Astrocyte of the cerebellum (primary cell): Measurements from ENCODE around the gene PI4K2B.

Experiments used
- DNase-seq: peaks from one replicate; pipeline ENCODE4 v3.0.0-alpha.2; 2011; ENCODE audit warnings: low read depth
- H3K4me3 ChIP-seq: 2 replicates; pipeline ENCODE4 v1.5.1; 2011; ENCODE audit warnings: mild to moderate bottlenecking, low read depth, low read length, moderate library complexity
- in situ Hi-C: cut with HindIII; loops from 2 replicates; pipeline ENCODE4 v1.10.0; 2017; ENCODE audit warnings: low sequenced_read_pairs
- TF ChIP-seq, protein P1 (sequence below): IDR thresholded peaks from 2 replicates; pipeline ENCODE4 v1.5.1; 2012; ENCODE audit warnings: low read length, low read depth, moderate library complexity, mild to moderate bottlenecking; ENCODE audit errors: missing control alignments

PI4K2B gene

DNA sequence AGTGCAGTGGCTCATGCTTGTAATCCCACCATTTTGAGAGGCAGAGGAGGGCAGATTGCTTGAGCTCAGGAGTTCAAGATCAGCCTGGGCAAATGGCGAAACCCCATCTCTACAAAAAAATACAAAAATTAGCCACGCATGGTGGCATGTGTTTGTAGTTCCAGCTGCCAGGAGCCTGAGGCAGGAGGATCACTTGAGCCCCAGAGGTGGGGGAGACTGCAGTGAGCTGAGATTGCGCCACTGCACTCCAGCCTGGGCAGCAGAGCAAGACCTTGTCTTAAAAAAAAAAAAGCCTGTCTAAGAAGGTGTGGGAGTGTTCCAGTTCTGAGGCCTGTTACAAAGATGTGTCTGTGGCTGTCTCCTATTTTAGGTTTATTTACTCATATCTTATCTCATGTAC lies 38.0 kb downstream of the PI4K2B start:
- TF ChIP-seq, protein P1, sequence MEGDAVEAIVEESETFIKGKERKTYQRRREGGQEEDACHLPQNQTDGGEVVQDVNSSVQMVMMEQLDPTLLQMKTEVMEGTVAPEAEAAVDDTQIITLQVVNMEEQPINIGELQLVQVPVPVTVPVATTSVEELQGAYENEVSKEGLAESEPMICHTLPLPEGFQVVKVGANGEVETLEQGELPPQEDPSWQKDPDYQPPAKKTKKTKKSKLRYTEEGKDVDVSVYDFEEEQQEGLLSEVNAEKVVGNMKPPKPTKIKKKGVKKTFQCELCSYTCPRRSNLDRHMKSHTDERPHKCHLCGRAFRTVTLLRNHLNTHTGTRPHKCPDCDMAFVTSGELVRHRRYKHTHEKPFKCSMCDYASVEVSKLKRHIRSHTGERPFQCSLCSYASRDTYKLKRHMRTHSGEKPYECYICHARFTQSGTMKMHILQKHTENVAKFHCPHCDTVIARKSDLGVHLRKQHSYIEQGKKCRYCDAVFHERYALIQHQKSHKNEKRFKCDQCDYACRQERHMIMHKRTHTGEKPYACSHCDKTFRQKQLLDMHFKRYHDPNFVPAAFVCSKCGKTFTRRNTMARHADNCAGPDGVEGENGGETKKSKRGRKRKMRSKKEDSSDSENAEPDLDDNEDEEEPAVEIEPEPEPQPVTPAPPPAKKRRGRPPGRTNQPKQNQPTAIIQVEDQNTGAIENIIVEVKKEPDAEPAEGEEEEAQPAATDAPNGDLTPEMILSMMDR, result no peak
- no peak overlapping the region for H3K4me3 ChIP-seq
- no peak for DNase-seq
- in situ Hi-C loops, result no loop called here

DNA sequence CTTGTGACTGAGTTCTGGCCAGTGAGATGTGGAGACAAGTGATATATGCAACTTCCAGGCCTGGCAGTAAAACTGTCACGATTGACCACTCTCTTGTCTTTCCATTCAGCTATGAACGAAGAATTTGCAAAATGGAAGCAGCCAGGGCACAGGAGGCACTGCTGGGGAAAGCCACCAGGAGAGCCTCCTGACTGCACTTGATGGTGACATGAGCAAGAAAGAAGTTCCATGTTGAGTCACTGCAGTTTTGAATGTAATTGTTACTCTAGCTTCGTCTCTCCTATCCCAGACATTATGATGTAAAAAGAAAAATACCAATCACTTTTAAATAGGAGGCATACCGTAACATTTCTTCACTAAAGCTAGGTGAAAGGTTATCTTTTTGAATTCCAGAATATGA lies 46.4 kb downstream of the PI4K2B start:
- H3K4me3 ChIP-seq, result no peak overlapping the region
- DNase-seq, result no peak
- in situ Hi-C loops, result no loop called here
- TF ChIP-seq, protein P1, result no peak

DNA sequence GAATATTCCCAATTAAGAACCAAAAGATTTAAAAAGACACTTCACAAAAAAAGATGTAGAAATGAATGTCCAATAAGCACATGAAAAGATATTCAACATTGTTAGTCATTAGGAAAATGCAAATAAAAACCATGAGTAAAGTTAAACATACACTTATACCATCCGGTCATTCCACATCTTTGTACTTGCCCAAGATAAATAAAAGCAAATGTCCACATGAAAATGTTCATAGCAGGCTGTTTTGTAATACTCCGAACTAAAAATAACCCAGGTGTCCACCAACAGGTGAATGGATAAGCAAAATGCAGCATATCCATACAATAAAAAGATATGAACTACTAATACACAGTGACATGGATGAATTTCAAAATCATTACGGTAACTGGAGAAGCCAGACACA lies 50.1 kb downstream of the PI4K2B start:
- TF ChIP-seq, protein P1, result no peak
- H3K4me3 ChIP-seq, result no peak overlapping the region
- in situ Hi-C loops, result no loop called here
- DNase-seq, result no peak

DNA sequence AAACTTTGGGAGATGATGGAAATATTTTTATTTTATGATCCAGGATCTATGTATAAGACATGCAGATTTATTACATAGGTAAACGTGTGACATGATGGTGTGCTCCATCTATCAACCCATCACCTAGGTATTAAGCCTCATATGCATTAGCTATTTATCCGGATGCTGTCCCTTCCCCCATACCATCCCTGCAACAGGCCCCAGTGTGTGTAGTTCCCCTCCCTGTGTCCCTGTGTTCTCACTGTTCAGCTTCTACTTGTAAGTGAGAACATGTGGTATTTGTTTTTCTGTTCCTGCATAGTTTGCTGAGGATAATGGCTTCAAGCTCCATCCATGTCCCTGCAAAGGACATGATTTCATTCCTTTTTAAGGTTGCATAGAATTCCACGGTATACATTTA lies 50.6 kb downstream of the PI4K2B start:
- TF ChIP-seq, protein P1, result no peak
- in situ Hi-C loops, result no loop called here
- H3K4me3 ChIP-seq, result no peak overlapping the region
- DNase-seq, result no peak

DNA sequence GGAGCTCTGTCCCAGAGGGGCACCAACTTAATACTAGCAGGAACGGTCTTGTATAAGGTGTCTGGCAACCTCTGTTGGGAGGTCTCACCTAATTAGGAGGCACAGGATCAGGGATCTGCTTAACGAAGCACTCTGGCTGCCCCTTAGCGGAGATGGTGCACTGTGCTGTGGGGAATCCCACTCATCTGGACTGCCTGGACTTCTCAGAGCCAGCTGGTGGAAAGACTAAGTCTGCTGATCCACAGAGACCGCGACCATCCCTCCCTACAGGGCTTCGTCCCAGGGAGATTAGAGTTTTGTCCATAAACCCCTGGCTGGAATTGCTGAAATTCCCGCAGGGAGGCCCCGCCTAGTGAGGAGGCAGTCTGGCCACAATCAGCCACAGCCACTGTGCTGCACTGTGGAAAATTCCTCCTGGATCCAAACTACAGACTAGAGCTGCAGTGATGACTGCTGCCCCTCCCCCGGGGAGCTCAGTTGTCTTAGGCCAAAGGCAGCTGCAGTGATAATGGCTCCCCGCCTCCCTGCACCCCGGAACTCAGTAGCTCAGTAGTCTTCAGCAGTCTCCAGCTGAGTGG lies 56.7 kb downstream of the PI4K2B start:
- in situ Hi-C loops, result no loop called here
- no peak for DNase-seq
- TF ChIP-seq, protein P1, result no peak
- H3K4me3 ChIP-seq, result no peak overlapping the region

DNA sequence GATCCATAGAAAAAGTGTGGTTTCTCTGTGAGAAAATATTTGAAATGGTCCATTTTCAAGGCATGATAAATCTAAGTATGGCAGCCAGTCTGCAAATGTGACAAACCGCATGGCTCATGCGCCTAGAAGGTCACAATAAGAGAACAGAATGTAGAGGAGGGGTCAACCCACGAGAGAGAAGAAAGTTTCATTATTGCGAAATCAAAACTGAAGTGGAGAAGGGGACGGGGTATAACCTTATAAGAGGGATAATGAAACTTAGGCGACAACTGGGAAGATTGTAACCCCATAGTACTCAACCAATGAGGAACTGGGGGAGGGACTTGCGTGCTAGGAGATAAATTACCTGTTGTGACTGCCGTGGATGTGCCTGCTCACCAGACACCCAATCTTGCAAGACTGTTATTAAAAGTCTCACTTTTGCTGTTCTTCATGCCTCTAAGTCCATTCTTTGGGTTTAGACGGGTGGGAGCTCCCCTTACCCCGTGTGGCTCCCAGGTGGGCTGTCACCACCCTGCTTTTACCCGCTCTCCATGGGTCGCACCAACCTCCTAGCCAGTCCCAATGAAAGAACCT lies 57.4 kb downstream of the PI4K2B start:
- no peak overlapping the region for H3K4me3 ChIP-seq
- no peak for DNase-seq
- TF ChIP-seq, protein P1, result no peak
- in situ Hi-C loops, result no loop called here
